Small intestine (tissue), 7 donors: ENCODE results near the gene ULBP1. TPM values are rescaled to one million over a fixed set of nuclear protein-coding genes. Genes with fewer than 3 reads are reported as not detected.
"Not testable (repeated sequence)": the region's sequence is repeated elsewhere in the genome, so short reads cannot be mapped to it uniquely, and the experiment has no call there.

ENCODE experiments used
- DNase-seq, 2 donors: peaks; one replicate each; pipeline versions ENCODE4 v3.0.0 to v3.0.0-alpha.2; 2013
- FAIRE-seq: peaks from 2 replicates; lab custom pipeline; 2012; peaks lifted over from hg19 to GRCh38; lab: Jason Lieb, UNC
- H3K27ac ChIP-seq, 3 donors: one replicate each; pipeline ENCODE4 v1.5.1; 2013; ENCODE audit warnings: low read length in 2 of 3, mild to moderate bottlenecking in 2 of 3, control low read depth in 1 of 3, inconsistent platforms in 1 of 3, low read depth in 1 of 3, moderate library complexity in 1 of 3
- H3K27me3 ChIP-seq, 3 donors: one replicate each; pipeline ENCODE4 v1.6.1; 2013; ENCODE audit warnings: low read length in 3 of 3, inconsistent platforms in 1 of 3; ENCODE audit not compliant: control insufficient read depth in 3 of 3, insufficient read depth in 3 of 3
- H3K36me3 ChIP-seq, 3 donors: one replicate each; pipeline ENCODE4 v1.6.1; 2013; ENCODE audit warnings: low read length in 3 of 3, inconsistent platforms in 1 of 3, low read depth in 1 of 3, mild to moderate bottlenecking in 1 of 3, moderate library complexity in 1 of 3; ENCODE audit not compliant: control insufficient read depth in 3 of 3, insufficient read depth in 2 of 3
- H3K4me1 ChIP-seq, 3 donors: one replicate each; pipeline ENCODE4 v1.6.1; 2013; ENCODE audit warnings: low read length in 2 of 3, inconsistent platforms in 1 of 3, low read depth in 1 of 3, mild to moderate bottlenecking in 1 of 3, moderate library complexity in 1 of 3; ENCODE audit not compliant: control insufficient read depth in 3 of 3, insufficient read depth in 2 of 3
- H3K4me3 ChIP-seq, 3 donors: one replicate each; pipeline ENCODE4 v1.5.1; 2013; ENCODE audit warnings: low read length in 3 of 3, control low read depth in 1 of 3, inconsistent platforms in 1 of 3, low read depth in 1 of 3, mild to moderate bottlenecking in 1 of 3, moderate library complexity in 1 of 3
- H3K9me3 ChIP-seq, 2 donors: one replicate each; pipeline ENCODE4 v1.6.1; 2013; ENCODE audit warnings: low read depth in 1 of 2, low read length in 1 of 2; ENCODE audit not compliant: control insufficient read depth in 2 of 2, insufficient read depth in 1 of 2
- WGBS, 3 donors: extraction: QIAGEN DNeasy Blood & Tissue Kit; methylation state at CpG; one replicate each; pipeline ENCODE4 v1.1.7; 2013; 5-methylcytosine and 5-hydroxymethylcytosine counted together
- polyA plus RNA-seq, 4 donors: library from polyadenylated mRNA; stranded (reverse) in 3 of 4; unstranded in 1 of 4; fragments of 200-250 nt in 3 of 4; fragments of 120-200 nt in 1 of 4; gene quantifications; one replicate each; pipeline versions ENCODE4 v1.2.1 to v1.2.3, GENCODE V29; 2013
- donor health status: healthy with polysubstance abuse.
- donor health status: control.
- donor health status: control.
- donor health status: Bipolar disorder and iron deficiency.
- donor health status: healthy.

Gene ULBP1
- polyA plus RNA-seq, 4 donors, result 0.36 TPM; not detected in 3

GRCh38 chr6:149942461-149942829, 21.3 kb upstream of the ULBP1 start:
- H3K36me3 ChIP-seq, result no peaks in the 10 kb centered on the region
- DNase-seq, result no peak
- WGBS, 3 donors, result 19 to 20% (median 19%) methylated on average over 8 to 13 of the region's 13 CpGs
- no peak for FAIRE-seq
- peak overlapping the region in 2 of 3 donors; percentile 51 to 55 for H3K4me3 ChIP-seq
- H3K9me3 ChIP-seq, result no peaks in the 10 kb centered on the region
- peaks cover 0 to 18% (median 11%) of the 10 kb centered on the region in 3 donors for H3K4me1 ChIP-seq
- peaks cover 0 to 72% (median 32%) of the 10 kb centered on the region in 3 donors for H3K27me3 ChIP-seq
- H3K27ac ChIP-seq, result no peak overlapping the region

- not testable (repeated sequence) for H3K36me3 ChIP-seq, H3K27ac ChIP-seq, FAIRE-seq, H3K9me3 ChIP-seq, H3K4me3 ChIP-seq, DNase-seq
- Histone ChIP-seq H3K27me3 (peaks cover 0 to 71% (median 31%) of the 10 kb centered on the region in 3 donors), H3K4me1 (peaks cover 0 to 16% (median 8%) of the 10 kb centered on the region in 3 donors)
- WGBS, 3 donors, result 73 to 77% (median 73%) methylated on average over 4 to 5 of the region's 5 CpGs
Observed at GRCh38 chr6:149943321-149943720, 20.4 kb upstream of the ULBP1 start.

GRCh38 chr6:149945276-149945675, 18.5 kb upstream of the ULBP1 start:
- FAIRE-seq, DNase-seq, H3K4me3 ChIP-seq, H3K36me3 ChIP-seq, H3K27ac ChIP-seq, H3K9me3 ChIP-seq: not testable (repeated sequence)
- peaks cover 0 to 11% (median 4%) of the 10 kb centered on the region in 3 donors for H3K4me1 ChIP-seq
- peaks cover 0 to 65% (median 18%) of the 10 kb centered on the region in 3 donors for H3K27me3 ChIP-seq
- 68 to 76% (median 70%) methylated on average over 3 to 5 of the region's 6 CpGs for WGBS, 3 donors

- WGBS, 3 donors, result 43 to 59% (median 58%) methylated on average over 7 of the region's 7 CpGs
- DNase-seq, result not testable (repeated sequence)
- peaks cover 0 to 64% (median 19%) of the 10 kb centered on the region in 3 donors for H3K27me3 ChIP-seq
Observed at GRCh38 chr6:149946631-149947030, 17.1 kb upstream of the ULBP1 start.

GRCh38 chr6:149947533-149947932, 16.2 kb upstream of the ULBP1 start:
- H3K4me1 ChIP-seq, DNase-seq, H3K9me3 ChIP-seq, FAIRE-seq, H3K36me3 ChIP-seq, H3K27ac ChIP-seq, H3K4me3 ChIP-seq: not testable (repeated sequence)
- peaks cover 0 to 64% (median 17%) of the 10 kb centered on the region in 3 donors for H3K27me3 ChIP-seq
- whole genome bisulfite sequencing, 3 donors, result no CpG with 5 or more reads among the region's 1 CpG

More at GRCh38 chr6:149946631-149947030, 17.1 kb upstream of the ULBP1 start:
- not testable (repeated sequence) for H3K36me3 ChIP-seq, FAIRE-seq, H3K4me3 ChIP-seq, H3K27ac ChIP-seq, H3K4me1 ChIP-seq, H3K9me3 ChIP-seq

- DNase-seq (no peak), FAIRE-seq (no peak)
- Histone ChIP-seq H3K27me3 (peaks cover 0 to 63% (median 20%) of the 10 kb centered on the region in 3 donors), H3K9me3 (no peaks in the 10 kb centered on the region), H3K27ac (no peak overlapping the region), H3K4me3 (no peak overlapping the region), H3K36me3 (no peaks in the 10 kb centered on the region), H3K4me1 (no peaks in the 10 kb centered on the region)
- WGBS, 3 donors, result 64 to 74% (median 73%) methylated on average over 1 of the region's 1 CpG
Observed at GRCh38 chr6:149948011-149948410, 15.7 kb upstream of the ULBP1 start.

- H3K27me3 ChIP-seq, result peaks cover 0 to 61% (median 22%) of the 10 kb centered on the region in 3 donors
- 67 to 80% (median 78%) methylated on average over 5 of the region's 5 CpGs for WGBS, 3 donors
- DNase-seq, result no peak
- no peaks in the 10 kb centered on the region for H3K9me3 ChIP-seq
- H3K4me3 ChIP-seq, result no peak overlapping the region
- FAIRE-seq, result no peak
- H3K27ac ChIP-seq, result no peak overlapping the region
- no peaks in the 10 kb centered on the region for H3K4me1 ChIP-seq
- no peaks in the 10 kb centered on the region for H3K36me3 ChIP-seq
Observed at GRCh38 chr6:149948616-149949015, 15.1 kb upstream of the ULBP1 start.

GRCh38 chr6:149950423-149950822, 13.3 kb upstream of the ULBP1 start:
- H3K9me3 ChIP-seq, result no peaks in the 10 kb centered on the region
- 8 to 38% (median 24%) methylated on average over 8 of the region's 8 CpGs for WGBS, 3 donors
- no peak overlapping the region for H3K27ac ChIP-seq
- no peak for FAIRE-seq
- H3K4me3 ChIP-seq, result no peak overlapping the region
- DNase-seq, result peak; percentile 28 to 62
- H3K36me3 ChIP-seq, result no peaks in the 10 kb centered on the region
- no peaks in the 10 kb centered on the region for H3K4me1 ChIP-seq
- H3K27me3 ChIP-seq, result peaks cover 0 to 68% (median 22%) of the 10 kb centered on the region in 3 donors

- H3K4me3 ChIP-seq, result no peak overlapping the region
Observed at GRCh38 chr6:149951096-149951495, 12.6 kb upstream of the ULBP1 start.

More at GRCh38 chr6:149951096-149951495, 12.6 kb upstream of the ULBP1 start:
- Histone ChIP-seq H3K36me3 (no peaks in the 10 kb centered on the region), H3K27me3 (peaks cover 0 to 74% (median 26%) of the 10 kb centered on the region in 3 donors), H3K4me1 (no peaks in the 10 kb centered on the region), H3K27ac (no peak overlapping the region), H3K9me3 (no peaks in the 10 kb centered on the region)
- 68 to 75% (median 71%) methylated on average over 9 of the region's 9 CpGs for WGBS, 3 donors
- FAIRE-seq (no peak), DNase-seq (no peak)
